Measurements from ENCODE around the gene PHF8.
A peak's percentile ranks its signal among the peaks of the same experiment; 100 is the strongest.

Gene PHF8

DNA sequence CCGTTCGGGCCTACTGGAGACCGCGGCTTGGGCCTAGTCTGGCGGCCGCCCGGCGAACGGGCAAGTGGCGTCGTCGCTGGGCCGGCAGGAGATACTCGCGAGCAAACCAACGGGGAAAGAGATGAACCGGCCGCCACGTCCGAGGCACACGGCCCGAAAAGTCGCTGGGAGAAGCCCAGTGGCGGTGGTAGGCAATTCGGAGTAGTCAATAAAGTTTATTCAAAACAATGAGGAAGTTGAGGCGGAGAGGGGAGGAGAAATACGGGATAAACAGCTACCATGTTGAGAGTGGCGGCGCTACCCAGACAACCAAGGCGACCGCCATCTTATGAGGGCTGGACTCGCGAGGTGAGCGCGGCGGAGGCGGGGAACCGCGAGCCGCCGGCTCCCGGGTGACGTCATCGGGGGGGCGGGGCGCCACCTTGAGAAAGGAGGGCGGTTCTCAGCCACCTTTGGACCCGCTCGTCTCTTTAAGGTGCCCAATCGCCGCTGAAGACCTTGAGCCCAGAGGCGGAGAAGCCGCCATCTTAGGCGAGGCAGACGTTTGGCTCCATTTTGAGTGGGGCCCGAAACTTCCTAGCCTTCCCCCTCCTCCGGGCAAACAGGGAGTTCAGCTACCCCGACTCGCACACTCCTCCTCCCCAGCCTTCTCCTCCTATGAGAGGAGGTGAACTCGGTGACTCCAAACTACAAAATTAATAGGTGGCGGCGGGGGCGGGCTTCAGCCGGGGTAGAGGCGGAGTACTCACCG, at the start of gene PHF8:
TSS of gene PHF8 (minus strand) at position 348 of the 751 bp plus-strand sequence. CDS start 1,745 bp downstream, outside the sequence.
- DNase-seq (ENCODE audit: low read depth in 2 of 2) = peak; percentile 82 to 84

GRCh38 chrX:54093571-54093970, 49.3 kb upstream of the PHF8 start:
- peak; percentile 15 to 30 for DNase-seq (ENCODE audit: low read depth in 2 of 2)

- no peak for DNase-seq (ENCODE audit: low read depth in 2 of 2)
Observed at GRCh38 chrX:54093159-54093558, 48.9 kb upstream of the PHF8 start.

DNA sequence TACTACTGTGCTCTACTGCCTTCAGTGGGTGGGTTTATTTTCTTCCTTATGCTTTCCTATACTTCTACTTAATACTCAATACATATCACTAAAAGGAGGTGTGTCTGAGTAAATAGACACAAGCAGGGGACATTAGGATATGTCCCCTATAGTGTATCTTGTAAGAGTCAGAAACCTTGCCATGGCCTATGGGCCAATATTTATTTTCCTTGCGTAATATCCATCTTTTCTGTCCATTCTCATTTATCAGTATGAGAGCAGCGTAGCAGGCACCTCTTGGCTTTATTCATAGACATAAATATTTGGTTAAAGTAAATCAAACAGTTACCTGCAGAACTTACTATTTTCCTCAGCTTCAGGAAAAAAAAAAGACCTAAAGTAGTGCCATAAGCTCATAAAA, 46.6 kb upstream of the PHF8 start:
- no peak for DNase-seq (ENCODE audit: low read depth in 2 of 2)

DNA sequence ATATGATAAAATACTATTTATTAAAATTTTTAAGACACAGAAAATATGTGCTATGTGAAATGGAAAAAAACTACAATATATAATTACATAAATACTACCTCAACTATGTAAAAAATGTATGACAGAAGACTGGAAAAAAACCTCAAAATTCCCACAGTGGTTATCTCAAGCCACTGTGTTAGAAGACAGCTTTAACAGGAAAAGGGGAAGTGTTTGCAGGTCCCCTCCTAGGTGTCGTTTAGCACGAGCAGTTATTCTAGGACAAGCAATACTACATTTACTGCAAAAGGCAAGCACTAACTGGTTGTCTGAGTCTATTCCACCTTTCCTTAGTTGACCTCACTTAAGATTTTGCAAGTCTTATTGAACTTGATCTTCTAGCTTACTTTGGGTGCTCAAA, 44.9 kb upstream of the PHF8 start:
- DNase-seq (ENCODE audit: low read depth in 2 of 2) = no peak

GRCh38 chrX:54087661-54088060, 43.4 kb upstream of the PHF8 start:
- no peak for DNase-seq (ENCODE audit: low read depth in 2 of 2)

- no peak for DNase-seq (ENCODE audit: low read depth in 2 of 2)
Observed at GRCh38 chrX:54085666-54086065, 41.4 kb upstream of the PHF8 start.

- DNase-seq (ENCODE audit: low read depth in 2 of 2) = no peak
Observed at GRCh38 chrX:54076903-54077302, 32.6 kb upstream of the PHF8 start.

GRCh38 chrX:54074826-54075225, 30.6 kb upstream of the PHF8 start:
- no peak for DNase-seq (ENCODE audit: low read depth in 2 of 2)

GRCh38 chrX:54067766-54068165, 23.5 kb upstream of the PHF8 start:
- DNase-seq (ENCODE audit: low read depth in 2 of 2) = no peak

DNA sequence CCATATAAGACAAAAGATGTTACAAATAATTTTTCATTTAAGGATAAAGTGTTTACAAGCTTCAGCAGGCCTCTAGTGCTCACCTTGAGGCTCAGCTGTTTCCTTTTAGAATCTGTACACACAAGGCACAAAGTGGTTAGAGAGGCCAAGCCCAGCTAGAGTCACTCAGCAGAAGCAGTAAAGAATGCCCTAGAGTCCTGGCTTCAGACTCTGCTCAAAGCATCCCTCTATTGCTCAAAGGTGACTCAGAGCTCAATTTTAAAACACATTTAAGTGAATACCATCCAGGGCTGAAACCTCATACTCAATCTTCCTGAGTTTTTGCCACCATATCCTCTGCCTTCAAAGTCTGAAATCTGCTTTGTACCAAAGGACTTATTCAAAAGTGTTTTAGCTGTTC, 22.6 kb upstream of the PHF8 start:
- no peak for DNase-seq (ENCODE audit: low read depth in 2 of 2)

- DNase-seq (ENCODE audit: low read depth in 2 of 2) = no peak
Observed at GRCh38 chrX:54064564-54064963, 20.3 kb upstream of the PHF8 start.

GRCh38 chrX:54063361-54063760, 19.1 kb upstream of the PHF8 start:
- no peak for DNase-seq (ENCODE audit: low read depth in 2 of 2)

- no peak for DNase-seq (ENCODE audit: low read depth in 2 of 2)
Observed at GRCh38 chrX:54049801-54050200, 5.5 kb upstream of the PHF8 start.

DNA sequence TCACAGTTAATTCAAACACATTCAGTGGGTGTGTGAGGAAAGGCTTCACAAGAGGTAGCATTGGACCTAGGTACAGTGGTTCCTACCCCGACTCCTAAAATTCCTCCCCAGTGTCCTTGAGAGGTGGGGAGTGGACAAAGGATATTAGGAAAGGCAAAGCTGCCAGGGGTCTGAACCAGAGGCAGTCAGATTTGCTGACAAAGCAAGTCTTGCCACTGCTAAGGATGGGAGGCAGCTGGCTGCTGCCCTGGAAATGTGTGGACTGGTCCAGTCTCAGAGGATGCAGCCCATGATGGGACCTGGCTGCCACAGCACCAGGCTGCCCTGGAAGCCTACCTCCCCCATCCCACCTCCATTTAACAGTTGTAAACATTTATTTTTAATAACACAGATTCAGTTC, 4.1 kb upstream of the PHF8 start:
- DNase-seq (ENCODE audit: low read depth in 2 of 2) = no peak

DNA sequence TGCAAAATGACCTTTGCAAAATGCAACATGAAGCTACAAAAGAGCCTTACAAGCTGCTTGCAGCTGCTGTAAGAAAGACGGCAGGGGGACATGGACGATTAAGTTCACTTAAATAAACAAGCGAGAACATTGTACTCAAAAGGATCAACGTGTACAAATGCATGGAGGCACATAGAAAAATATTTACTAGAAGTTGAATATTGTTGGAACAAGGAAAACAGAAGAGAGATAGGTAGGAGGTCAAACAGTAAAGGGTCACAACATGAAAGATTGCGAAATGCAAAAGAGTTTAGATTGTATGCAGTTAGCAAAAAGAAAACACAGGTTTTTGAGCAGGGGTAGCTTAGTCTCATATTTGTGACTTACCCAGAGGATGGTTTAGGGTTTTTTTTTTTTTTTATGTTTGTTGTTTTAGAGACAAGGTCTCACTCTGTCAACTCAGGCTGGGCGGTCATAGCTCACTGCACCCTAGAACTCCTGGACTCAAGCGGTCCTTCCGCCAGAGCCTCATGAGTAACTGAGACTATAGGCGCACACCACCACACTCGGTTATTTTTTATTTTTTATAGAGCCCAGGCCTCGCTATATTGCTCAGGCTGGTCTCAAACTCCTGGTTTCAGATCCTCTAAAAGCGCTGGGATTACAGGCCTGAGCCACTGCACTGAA, 1.4 kb upstream of the PHF8 start:
- DNase-seq (ENCODE audit: low read depth in 2 of 2) = no peak

DNA sequence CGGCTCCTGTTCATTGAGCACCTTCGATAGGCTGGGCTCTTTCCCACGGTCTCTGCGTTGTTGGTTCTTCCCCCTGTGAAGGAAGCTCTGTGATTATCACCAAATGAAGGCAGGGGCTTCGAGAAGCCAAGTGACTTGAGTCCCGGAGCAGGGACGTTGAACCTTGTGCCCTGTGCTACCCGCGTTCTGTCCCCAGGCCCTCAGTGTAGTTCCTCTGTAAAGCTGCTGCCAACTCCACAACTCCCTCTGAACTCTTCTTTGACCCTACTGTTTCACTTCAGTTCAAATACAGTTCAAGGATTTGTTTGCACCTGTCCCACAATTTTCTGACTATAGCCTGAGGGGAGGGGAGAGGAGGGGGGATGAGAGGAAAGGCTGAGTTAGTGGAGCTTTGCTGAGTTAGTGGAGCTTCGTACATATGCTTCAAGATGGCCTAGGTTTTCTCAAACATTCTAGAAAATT, 635 bp upstream of the PHF8 start:
- no peak for DNase-seq (ENCODE audit: low read depth in 2 of 2)

- no peak for DNase-seq (ENCODE audit: low read depth in 2 of 2)
Observed at GRCh38 chrX:54043541-54044125, 640 bp downstream of the PHF8 start.

DNA sequence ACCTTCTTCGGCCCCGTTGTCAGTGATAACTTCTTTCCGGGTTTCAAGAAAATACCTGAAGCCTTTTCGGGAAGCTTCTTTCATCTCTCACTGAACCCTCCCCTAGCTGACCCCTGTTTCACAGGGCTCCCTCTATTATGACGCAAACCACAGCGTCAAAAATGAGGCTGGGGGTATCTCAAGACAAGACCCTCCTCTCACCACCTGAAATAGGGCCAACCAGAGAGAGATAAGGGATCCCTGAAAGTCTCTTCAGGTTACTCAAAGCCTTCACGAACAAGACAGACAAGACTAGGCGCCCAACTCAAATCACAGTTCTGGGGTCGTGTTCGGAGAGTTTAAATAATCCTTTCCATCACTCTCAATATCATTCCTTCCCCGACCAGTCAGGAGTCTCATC, 1.2 kb downstream of the PHF8 start:
- no peak for DNase-seq (ENCODE audit: low read depth in 2 of 2)

GRCh38 chrX:54042609-54043021, 1.7 kb downstream of the PHF8 start:
- DNase-seq (ENCODE audit: low read depth in 2 of 2) = peak; percentile 4 to 15

DNA sequence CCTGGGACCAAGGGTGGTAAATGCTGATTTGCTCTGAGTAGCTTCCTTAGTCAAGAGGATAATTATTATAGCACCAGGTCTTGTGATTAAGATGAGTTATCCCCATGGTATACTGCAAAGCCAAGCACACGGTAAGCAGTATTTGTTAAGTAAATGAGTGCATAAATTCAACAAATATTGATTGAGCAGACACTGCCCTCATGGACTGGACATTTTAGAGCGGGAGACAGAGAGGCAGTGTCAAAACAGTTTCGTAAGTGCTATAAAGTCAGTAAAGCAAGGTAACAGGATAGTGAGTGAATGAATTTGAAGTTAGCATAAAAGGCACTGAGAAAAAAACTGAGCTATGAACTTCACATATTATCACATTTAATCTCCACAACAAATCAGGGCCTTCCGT, 13.9 kb downstream of the PHF8 start:
- DNase-seq (ENCODE audit: low read depth in 2 of 2) = no peak

DNA sequence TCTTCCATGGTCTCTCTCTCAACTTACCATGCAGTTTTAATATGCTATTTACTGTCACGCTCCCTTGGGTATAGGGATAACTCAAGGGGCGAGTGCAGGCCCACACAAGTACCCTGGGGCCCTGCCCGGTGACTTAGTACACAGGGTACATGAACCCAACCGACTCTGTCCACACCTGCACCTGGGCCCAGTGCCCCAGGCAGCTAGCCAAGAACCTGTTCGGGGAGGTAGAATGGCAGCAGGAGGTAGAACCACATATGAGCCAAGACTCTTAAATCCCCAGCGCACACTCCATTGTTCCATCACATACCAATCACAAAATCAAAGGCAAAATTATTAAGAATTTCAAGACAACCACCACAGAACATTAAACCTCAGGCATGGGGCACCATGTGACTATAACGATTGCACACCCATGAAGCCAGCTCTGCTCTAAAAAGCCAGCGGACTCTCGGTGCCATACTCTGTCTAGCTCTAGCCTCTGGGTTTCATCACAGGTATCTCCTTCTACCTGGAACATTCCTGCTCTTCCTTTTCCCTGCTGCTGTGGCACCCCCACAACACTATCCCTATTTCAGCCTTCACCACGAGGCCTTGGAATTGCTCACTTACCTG, 14.6 kb downstream of the PHF8 start:
- no peak for DNase-seq (ENCODE audit: low read depth in 2 of 2)

DNA sequence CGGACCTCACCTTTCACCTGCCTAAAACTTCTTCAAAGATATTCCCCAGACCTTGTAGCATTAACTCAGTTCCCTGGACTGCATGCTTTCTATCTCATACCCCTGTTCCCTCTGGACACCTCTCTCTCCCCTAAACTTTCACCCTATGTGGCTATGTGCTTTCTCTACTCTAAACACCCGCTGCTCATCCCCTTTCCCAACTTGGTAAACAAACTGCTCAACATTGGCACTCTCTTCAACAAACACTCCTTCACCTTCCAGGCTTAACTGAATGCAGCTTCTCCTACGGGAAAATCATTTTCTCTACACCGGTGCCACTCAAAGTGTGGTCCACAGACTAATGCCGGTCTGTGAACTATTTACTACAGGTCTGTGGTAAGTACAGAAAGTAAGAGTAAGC, 19.9 kb downstream of the PHF8 start:
- DNase-seq (ENCODE audit: low read depth in 2 of 2) = no peak
